Measurements from ENCODE around the gene ACADS.
A peak's percentile ranks its signal among the peaks of the same experiment; 100 is the strongest.

The ACADS gene

DNA sequence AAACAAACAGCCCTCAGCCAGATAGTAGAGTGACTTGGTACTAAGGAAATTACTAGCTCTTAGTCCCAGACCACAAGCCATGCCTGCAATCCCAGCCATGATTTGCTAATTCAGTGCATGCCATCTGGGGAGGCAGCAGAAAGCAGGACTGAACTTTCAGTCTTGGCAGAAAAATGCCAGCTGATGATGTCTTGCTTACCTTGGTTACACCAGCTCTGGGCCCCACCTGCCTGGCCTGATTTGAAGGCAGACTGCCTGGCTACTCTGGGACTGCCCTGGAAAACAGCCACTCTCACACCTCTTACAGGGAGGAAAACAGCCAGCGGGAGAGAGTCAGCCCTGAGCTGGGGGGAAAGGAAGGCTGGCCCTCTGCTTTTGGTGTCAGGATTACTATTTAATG is 20.0 kb upstream of the ACADS start:
- in situ Hi-C loops (cut with HindIII; ENCODE audit: low pct_ligation_motif_present, low sequenced_read_pairs) = no loop called here
- peaks cover 9% of the 10 kb centered on the region for H3K36me3 ChIP-seq (replicated peaks)
- H3K27ac ChIP-seq = no peak overlapping the region

DNA sequence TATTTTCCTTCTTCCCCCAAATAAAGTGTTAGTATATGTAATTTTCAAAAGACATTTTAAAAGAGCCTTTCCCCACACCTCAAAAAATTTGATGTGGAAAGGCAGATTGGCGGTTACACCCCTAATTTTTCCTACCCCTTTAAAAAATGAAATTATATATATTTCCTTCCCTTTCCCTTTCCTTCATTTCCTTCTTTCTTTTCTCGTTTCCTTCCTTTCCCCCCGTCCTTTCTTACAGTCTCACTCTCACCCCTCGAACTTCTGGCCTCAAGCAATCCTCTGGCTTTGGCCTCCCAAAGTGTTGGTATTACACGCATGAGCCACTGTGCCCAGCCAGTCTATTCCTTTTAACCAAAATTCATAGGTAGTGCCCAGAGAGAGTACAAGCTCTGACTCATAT is 19.6 kb upstream of the ACADS start:
- TF ChIP-seq, protein P1, sequence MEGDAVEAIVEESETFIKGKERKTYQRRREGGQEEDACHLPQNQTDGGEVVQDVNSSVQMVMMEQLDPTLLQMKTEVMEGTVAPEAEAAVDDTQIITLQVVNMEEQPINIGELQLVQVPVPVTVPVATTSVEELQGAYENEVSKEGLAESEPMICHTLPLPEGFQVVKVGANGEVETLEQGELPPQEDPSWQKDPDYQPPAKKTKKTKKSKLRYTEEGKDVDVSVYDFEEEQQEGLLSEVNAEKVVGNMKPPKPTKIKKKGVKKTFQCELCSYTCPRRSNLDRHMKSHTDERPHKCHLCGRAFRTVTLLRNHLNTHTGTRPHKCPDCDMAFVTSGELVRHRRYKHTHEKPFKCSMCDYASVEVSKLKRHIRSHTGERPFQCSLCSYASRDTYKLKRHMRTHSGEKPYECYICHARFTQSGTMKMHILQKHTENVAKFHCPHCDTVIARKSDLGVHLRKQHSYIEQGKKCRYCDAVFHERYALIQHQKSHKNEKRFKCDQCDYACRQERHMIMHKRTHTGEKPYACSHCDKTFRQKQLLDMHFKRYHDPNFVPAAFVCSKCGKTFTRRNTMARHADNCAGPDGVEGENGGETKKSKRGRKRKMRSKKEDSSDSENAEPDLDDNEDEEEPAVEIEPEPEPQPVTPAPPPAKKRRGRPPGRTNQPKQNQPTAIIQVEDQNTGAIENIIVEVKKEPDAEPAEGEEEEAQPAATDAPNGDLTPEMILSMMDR (IDR thresholded peaks at IDR 0.05; ENCODE audit: low read depth, low read length, missing control alignments) = no peak
- Histone ChIP-seq H3K36me3 (replicated peaks) (peaks cover 5% of the 10 kb centered on the region), H3K27ac (no peak overlapping the region), H3K27me3 (replicated peaks) (no peaks in the 10 kb centered on the region), H3K4me3 (ENCODE audit: low read depth, low read length) (no peak overlapping the region)
- in situ Hi-C loops (cut with HindIII; ENCODE audit: low pct_ligation_motif_present, low sequenced_read_pairs) = no loop called here
- DNase-seq = no peak

More for the DNA sequence above, 20.0 kb upstream of the ACADS start:
- TF ChIP-seq, protein P1 (IDR thresholded peaks at IDR 0.05; ENCODE audit: low read depth, low read length, missing control alignments) = no peak
- DNase-seq = no peak
- no peak overlapping the region for H3K4me3 ChIP-seq (ENCODE audit: low read depth, low read length)
- no peaks in the 10 kb centered on the region for H3K27me3 ChIP-seq (replicated peaks)

DNA sequence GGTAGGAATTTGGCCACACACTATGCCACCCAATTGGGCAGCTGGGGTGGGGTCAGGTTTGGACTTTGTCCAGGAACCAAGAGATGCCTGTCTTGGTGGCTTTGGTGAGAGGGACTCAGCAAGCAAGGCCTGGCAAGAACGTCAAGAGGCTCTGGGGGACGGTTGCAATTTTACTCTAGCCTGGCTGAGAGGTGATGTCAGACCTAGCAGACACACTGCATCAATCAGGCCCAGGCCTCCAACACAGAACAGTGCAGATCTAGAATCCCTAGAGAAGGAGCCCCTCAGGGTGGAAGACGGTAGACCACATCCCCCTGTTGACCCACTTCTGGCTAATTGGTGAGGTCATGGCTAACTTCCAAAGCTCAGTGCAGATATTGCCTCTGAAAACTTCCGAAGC is 17.0 kb upstream of the ACADS start:
- Histone ChIP-seq H3K27me3 (replicated peaks) (no peaks in the 10 kb centered on the region), H3K27ac (no peak overlapping the region), H3K4me3 (ENCODE audit: low read depth, low read length) (no peak overlapping the region), H3K36me3 (replicated peaks) (peaks cover 3% of the 10 kb centered on the region)
- no peak for DNase-seq
- TF ChIP-seq, protein P1 (IDR thresholded peaks at IDR 0.05; ENCODE audit: low read depth, low read length, missing control alignments) = no peak
- in situ Hi-C loops (cut with HindIII; ENCODE audit: low pct_ligation_motif_present, low sequenced_read_pairs) = no loop called here

DNA sequence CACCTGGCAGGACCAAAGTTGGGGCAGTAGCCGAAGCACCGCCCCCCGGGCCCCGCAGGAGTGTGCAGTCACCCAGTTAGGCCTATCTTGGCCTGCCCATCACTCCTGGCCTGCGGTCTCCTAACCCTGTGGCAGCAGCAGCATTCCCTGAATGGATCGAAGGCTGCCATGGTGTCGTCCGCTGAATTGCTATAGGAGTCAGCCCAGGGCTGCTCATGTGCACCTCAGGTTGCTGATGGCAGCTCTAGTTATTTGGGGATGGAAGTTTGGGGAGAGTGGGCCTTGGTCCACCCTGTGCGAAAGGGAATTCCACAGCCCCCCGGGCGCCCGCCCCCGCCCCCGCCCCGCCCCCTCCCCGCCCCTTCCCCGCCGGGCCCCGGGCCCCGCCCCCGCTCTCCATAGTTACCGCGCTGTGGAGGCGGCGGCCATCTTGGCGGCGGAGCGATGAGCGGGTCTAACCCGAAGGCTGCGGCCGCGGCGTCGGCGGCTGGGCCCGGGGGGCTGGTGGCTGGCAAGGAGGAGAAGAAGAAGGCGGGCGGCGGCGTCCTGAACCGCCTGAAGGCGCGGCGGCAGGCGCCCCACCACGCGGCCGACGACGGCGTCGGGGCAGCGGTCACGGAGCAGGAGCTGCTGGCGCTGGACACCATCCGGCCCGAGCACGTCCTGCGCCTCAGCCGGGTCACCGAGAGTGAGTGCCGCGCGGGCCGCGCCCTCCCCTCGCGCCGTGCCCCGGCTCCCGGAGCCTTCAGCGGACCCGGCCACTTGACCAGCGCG is 15.4 kb upstream of the ACADS start, which contains the start of gene UNC119B:
TSS of gene UNC119B (plus strand) at position 428 of the 774 bp plus-strand sequence. CDS start at position 445, 17 bp downstream.
- Histone ChIP-seq H3K27me3 (replicated peaks) (no peaks in the 10 kb centered on the region), H3K4me3 (ENCODE audit: low read depth, low read length) (peak within 1 kb of the TSS; percentile 72), H3K36me3 (replicated peaks) (peaks cover 12% of the 10 kb centered on the region), H3K27ac (peak within 1 kb of the TSS; percentile 53)
- in situ Hi-C loops (cut with HindIII; ENCODE audit: low pct_ligation_motif_present, low sequenced_read_pairs) = no loop called here
- peak; percentile 22 for DNase-seq
- TF ChIP-seq, protein P1 (IDR thresholded peaks at IDR 0.05; ENCODE audit: low read depth, low read length, missing control alignments) = no peak

DNA sequence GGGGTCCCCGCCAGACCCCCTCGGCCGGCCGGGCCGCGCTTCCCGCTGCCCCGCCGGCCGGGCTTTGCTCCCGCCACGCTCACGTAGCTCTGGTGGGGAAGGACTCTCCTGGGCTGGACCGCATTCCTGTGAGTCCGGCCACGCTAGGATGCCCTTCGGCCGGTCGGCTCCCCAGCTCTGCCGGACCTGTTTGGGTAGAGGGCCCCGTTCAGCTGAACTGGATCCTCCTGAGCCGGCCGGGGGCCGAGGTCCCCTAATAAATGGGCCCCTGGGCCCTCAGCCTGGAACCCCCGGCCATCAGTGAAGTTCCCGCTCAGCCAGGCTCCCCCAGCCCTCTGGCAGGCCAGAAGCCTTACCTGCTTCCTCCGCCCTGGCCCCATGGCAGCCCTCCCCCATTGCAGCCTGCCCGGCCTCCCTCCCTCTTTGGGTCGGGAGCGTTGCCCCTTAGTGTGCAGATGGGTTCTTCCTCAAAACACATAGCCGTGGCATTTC is 14.8 kb upstream of the ACADS start:
- DNase-seq = no peak
- TF ChIP-seq, protein P1 (IDR thresholded peaks at IDR 0.05; ENCODE audit: low read depth, low read length, missing control alignments) = no peak
- H3K4me3 ChIP-seq (ENCODE audit: low read depth, low read length) = peak overlapping the region; percentile 72
- peaks cover 12% of the 10 kb centered on the region for H3K36me3 ChIP-seq (replicated peaks)
- in situ Hi-C loops (cut with HindIII; ENCODE audit: low pct_ligation_motif_present, low sequenced_read_pairs) = no loop called here
- peak overlapping the region; percentile 53 for H3K27ac ChIP-seq
- no peaks in the 10 kb centered on the region for H3K27me3 ChIP-seq (replicated peaks)

Data from brain microvascular endothelial cell (primary cell).